IgD-negative memory B cell (primary cell): ENCODE measurements around the gene NT5DC3. TPM values are rescaled to one million over a fixed set of nuclear protein-coding genes. Genes with fewer than 3 reads are reported as not detected.

Source experiments
- H3K27ac Mint-ChIP-seq, 3 donors: one replicate each; pipeline ENCODE4 v1.8.0; 2020 to 2022; ENCODE audit warnings: mild to moderate bottlenecking in 3 of 3, mixed read lengths in 3 of 3, moderate library complexity in 1 of 3
- H3K27me3 Mint-ChIP-seq: one replicate; pipeline ENCODE4 v1.8.0; 2021; ENCODE audit warnings: mixed read lengths
- H3K36me3 Mint-ChIP-seq: one replicate; pipeline ENCODE4 v1.8.0; 2020; ENCODE audit warnings: mild to moderate bottlenecking, mixed read lengths
- H3K4me1 Mint-ChIP-seq, 3 donors: one replicate each; pipeline ENCODE4 v1.8.0; 2020 to 2022; ENCODE audit warnings: mixed read lengths in 3 of 3, mild to moderate bottlenecking in 1 of 3
- H3K4me3 Mint-ChIP-seq, 4 donors: one replicate each; pipeline ENCODE4 v1.8.0; 2020 to 2022; ENCODE audit warnings: mild to moderate bottlenecking in 4 of 4, mixed read lengths in 4 of 4, moderate library complexity in 3 of 4
- H3K9me3 Mint-ChIP-seq, 3 donors: one replicate each; pipeline ENCODE4 v1.8.0; 2020 to 2021; ENCODE audit warnings: mixed read lengths in 3 of 3, mild to moderate bottlenecking in 1 of 3
- polyA plus RNA-seq: library from polyadenylated mRNA; unstranded; fragments of 300-500 nt; fragmentation: Illumina TruSeq; gene quantifications from one replicate; pipeline ENCODE4 v1.2.3, GENCODE V29; 2021

Gene NT5DC3
- polyA plus RNA-seq, 1 donor from 2014 or later, result 1.2 TPM

- H3K4me3 Mint-ChIP-seq, result no peak overlapping the region
- H3K27me3 Mint-ChIP-seq, result no peaks in the 10 kb centered on the region
- no peaks in the 10 kb centered on the region for H3K9me3 Mint-ChIP-seq
- H3K27ac Mint-ChIP-seq, result peak overlapping the region in 1 of 3 donors; percentile 43
- H3K36me3 Mint-ChIP-seq, result peaks cover 22% of the 10 kb centered on the region
- H3K4me1 Mint-ChIP-seq, result no peaks in the 10 kb centered on the region
Observed at GRCh38 chr12:103779410-103780092, 61.5 kb downstream of the NT5DC3 start.

- no peak overlapping the region for H3K4me3 Mint-ChIP-seq
- no peaks in the 10 kb centered on the region for H3K9me3 Mint-ChIP-seq
- H3K27me3 Mint-ChIP-seq, result no peaks in the 10 kb centered on the region
- no peaks in the 10 kb centered on the region for H3K4me1 Mint-ChIP-seq
- H3K36me3 Mint-ChIP-seq, result peaks cover 20% of the 10 kb centered on the region
- H3K27ac Mint-ChIP-seq, result no peak overlapping the region
Observed at GRCh38 chr12:103778781-103779180, 62.3 kb downstream of the NT5DC3 start.

DNA sequence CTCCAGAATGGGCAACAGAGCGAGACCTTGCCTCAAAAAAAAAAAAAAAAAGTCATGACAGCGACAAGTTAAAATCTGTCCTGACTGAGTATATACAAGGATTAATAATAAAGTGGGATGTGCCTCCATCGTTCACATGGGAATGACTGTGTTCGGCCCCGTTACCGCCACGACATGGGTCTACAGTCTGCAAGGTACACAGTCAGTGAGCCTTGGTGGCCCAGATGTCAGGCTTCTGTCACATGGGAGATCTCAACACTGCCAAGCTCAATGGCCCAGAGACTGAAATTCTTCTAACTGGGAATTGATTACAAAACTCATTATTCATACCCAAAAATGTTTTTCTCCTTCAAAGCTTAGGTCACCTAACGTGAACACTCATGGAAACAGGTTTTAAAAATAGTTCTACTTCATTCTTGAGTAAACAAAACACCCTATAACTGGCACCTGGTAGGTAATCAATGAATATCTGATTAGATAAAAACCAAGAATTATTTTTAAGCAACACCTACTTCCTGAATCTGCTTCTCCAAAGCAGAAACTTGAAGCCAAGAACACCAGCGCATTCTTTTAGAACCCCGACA, 66.0 kb downstream of the NT5DC3 start:
- Mint-ChIP-seq H3K27ac (no peak overlapping the region), H3K4me3 (no peak overlapping the region), H3K36me3 (peaks cover 8% of the 10 kb centered on the region), H3K9me3 (no peaks in the 10 kb centered on the region), H3K4me1 (no peaks in the 10 kb centered on the region), H3K27me3 (no peaks in the 10 kb centered on the region)

DNA sequence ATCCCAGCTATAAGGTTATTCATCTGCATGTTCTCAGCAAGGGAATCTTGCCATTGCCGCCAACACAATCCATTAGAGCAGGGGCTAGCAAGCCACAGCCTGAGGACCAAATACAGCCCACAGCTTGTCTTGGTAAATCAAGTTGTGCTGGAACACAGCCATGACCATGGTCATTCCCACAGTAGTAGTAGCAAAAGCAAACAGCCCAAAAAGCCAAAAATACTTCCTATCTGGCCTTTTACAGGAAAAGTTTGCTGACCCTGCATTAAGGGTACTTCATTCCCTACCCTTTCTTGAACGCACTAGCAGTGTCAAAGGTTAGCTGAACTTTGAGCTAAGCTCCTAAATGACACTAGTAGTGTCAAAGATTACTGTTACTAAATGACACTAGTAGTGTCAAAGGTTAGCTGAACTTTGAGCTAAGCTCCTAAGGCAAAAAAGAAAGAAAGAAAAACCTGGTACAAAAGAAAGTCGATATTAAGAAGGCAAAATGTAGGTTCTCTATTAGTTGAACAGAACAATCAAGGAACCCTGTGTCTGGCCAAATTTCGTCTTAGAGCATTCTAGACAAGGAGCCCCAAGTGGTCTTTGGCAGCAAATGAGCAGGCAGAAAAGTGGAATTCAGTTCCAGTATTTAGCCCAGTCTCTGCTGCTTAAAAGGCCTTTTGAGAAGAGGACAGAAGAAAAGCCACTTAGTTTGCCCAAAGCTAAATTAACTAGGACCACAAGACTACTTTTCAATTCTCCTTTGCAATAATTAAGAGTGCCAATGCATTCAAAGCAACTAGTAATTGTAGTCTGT, 67.7 kb downstream of the NT5DC3 start:
- Mint-ChIP-seq H3K4me1 (no peaks in the 10 kb centered on the region), H3K27ac (no peak overlapping the region), H3K27me3 (no peaks in the 10 kb centered on the region), H3K36me3 (peaks cover 5% of the 10 kb centered on the region), H3K4me3 (no peak overlapping the region), H3K9me3 (no peaks in the 10 kb centered on the region)

DNA sequence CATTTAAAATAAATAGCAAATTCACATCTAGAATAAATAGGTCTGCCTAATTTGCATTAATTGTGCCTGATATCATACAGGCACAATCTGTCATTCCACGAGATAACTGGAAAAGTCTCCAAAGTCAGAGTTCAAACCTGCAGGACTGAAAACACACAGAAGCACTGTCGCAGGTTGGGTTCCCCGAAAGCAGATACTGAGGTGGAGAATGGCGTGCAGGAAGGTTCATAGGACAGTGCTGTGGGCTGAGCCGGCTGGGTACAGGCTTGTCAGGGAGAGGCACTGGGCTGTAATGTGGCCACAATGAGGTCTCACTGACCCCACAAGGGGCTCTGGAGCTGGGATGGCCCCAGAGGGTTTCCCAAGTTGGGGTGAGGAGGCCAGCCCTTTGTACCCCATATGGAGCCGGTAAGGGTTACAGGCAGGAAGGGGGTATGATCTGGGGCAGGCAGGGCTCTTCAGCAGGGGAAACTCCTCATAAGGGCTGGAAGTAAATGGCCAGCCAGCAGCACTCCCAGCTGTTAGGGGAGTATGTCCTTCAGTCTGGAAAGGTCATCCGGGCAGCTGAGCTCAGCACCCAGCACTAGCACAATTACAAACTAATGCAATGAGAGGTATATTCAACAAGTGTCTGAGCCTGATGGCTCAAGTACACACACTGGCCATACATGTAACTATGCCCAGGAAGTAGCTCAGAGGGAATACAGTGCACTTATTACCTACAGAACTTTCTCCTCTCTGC, 68.5 kb downstream of the NT5DC3 start:
- Mint-ChIP-seq H3K4me3 (no peak overlapping the region), H3K4me1 (no peaks in the 10 kb centered on the region), H3K36me3 (peaks cover 2% of the 10 kb centered on the region), H3K9me3 (no peaks in the 10 kb centered on the region), H3K27me3 (no peaks in the 10 kb centered on the region), H3K27ac (no peak overlapping the region)

- Mint-ChIP-seq H3K27ac (no peak overlapping the region), H3K4me1 (no peaks in the 10 kb centered on the region), H3K27me3 (no peaks in the 10 kb centered on the region), H3K36me3 (peaks cover 3% of the 10 kb centered on the region), H3K4me3 (no peak overlapping the region), H3K9me3 (no peaks in the 10 kb centered on the region)
Observed at GRCh38 chr12:103771466-103771865, 69.6 kb downstream of the NT5DC3 start.

- Mint-ChIP-seq H3K4me3 (no peak overlapping the region), H3K9me3 (no peaks in the 10 kb centered on the region), H3K36me3 (peaks cover 2% of the 10 kb centered on the region), H3K27ac (no peak overlapping the region), H3K27me3 (no peaks in the 10 kb centered on the region), H3K4me1 (no peaks in the 10 kb centered on the region)
Observed at GRCh38 chr12:103769240-103769945, 71.6 kb downstream of the NT5DC3 start.

- H3K27me3 Mint-ChIP-seq, result no peaks in the 10 kb centered on the region
- no peaks in the 10 kb centered on the region for H3K9me3 Mint-ChIP-seq
- peaks cover 2% of the 10 kb centered on the region for H3K36me3 Mint-ChIP-seq
- H3K4me3 Mint-ChIP-seq, result no peak overlapping the region
- no peak overlapping the region for H3K27ac Mint-ChIP-seq
- H3K4me1 Mint-ChIP-seq, result no peaks in the 10 kb centered on the region
Observed at GRCh38 chr12:103768467-103769123, 72.4 kb downstream of the NT5DC3 start.

DNA sequence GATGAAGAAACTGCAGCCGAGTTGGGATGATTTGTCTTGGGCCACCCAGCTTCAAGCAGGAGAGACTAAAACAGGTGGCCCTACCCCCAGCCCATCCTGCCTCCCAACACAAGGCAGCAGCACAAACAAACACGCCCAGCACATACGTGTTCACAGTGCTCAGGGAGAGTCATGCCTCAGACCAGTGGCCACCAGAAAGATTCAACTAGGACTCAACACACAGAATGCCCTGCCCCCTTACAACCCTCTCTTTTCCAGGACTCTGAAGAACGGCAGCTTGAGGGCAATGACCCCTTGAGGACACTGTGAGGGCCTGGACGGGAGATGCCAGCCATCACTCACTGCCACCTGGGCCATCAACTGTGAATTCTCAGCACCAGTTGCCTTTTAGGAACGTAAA, 75.0 kb downstream of the NT5DC3 start:
- Mint-ChIP-seq H3K27me3 (no peaks in the 10 kb centered on the region), H3K9me3 (no peaks in the 10 kb centered on the region), H3K4me1 (no peaks in the 10 kb centered on the region), H3K4me3 (no peak overlapping the region), H3K36me3 (peaks cover 2% of the 10 kb centered on the region), H3K27ac (no peak overlapping the region)

DNA sequence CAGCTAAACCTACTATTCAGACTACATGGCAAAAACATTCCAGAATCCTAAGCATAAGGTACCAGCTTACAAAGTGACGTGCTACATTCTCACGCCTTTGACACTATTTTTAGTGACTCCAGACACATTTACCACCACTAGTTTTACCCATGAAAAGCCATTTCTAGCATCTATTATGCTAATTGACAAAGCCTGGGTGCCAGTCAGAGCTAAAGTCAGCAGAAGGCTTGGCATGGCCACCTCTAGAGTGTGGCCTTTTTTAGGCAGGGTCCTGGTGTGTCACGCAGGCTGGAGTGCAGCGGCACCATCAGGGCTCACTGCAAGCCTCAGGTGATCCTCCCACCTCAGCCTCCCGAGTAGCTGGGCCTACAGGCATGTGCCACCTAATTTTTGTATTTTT, 75.7 kb downstream of the NT5DC3 start:
- Mint-ChIP-seq H3K9me3 (no peaks in the 10 kb centered on the region), H3K4me1 (no peaks in the 10 kb centered on the region), H3K27me3 (no peaks in the 10 kb centered on the region), H3K36me3 (peaks cover 2% of the 10 kb centered on the region), H3K27ac (no peak overlapping the region), H3K4me3 (no peak overlapping the region)

GRCh38 chr12:103762473-103762872, 78.6 kb downstream of the NT5DC3 start:
- Mint-ChIP-seq H3K27me3 (no peaks in the 10 kb centered on the region), H3K36me3 (peaks cover 2% of the 10 kb centered on the region), H3K4me1 (no peaks in the 10 kb centered on the region), H3K4me3 (no peak overlapping the region), H3K27ac (no peak overlapping the region), H3K9me3 (no peaks in the 10 kb centered on the region)

GRCh38 chr12:103758310-103759089, 82.5 kb downstream of the NT5DC3 start:
- Mint-ChIP-seq H3K4me3 (no peak overlapping the region), H3K27me3 (no peaks in the 10 kb centered on the region), H3K36me3 (no peaks in the 10 kb centered on the region), H3K9me3 (no peaks in the 10 kb centered on the region), H3K4me1 (no peaks in the 10 kb centered on the region), H3K27ac (no peak overlapping the region)

DNA sequence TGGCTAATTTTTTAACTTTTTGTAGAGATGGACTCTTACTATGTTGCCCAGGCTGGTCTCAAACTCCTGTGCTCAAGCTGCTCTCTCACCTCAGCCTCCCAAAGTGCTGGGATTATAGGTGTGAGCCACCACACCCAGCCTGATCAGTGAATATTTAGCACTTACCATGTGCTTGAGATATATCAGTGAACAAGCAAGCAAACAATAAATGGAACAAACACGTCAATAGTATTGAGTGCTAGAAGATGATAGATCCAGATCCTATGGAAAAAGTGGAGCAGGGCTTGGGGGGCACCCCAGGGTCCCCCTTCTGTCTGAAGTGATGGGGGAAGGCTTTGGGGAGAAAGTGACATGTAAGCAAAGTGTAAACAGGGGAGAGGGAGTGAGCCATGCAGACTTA, 83.8 kb downstream of the NT5DC3 start:
- Mint-ChIP-seq H3K27ac (peak overlapping the region in 1 of 3 donors; percentile 24), H3K9me3 (no peaks in the 10 kb centered on the region), H3K27me3 (no peaks in the 10 kb centered on the region), H3K4me1 (no peaks in the 10 kb centered on the region), H3K4me3 (no peak overlapping the region), H3K36me3 (no peaks in the 10 kb centered on the region)

DNA sequence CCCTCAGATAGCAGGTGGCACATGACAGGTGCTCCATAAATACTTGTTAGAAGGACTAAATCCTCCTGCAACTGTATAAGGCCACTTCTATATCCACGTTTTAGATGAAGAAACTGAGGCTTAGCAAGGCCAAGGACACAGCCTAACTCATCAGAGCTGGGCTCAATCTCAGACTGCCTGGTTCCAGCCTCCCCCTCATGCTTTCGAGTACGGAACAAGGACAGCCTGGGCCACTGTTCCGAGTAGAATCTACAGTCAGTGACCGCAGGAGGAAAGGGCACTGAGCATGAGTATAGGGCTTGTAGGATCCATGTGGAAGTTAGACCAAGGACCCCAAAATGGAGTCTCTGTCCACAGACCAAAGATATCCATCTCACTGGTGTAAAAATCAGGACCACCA, 84.6 kb downstream of the NT5DC3 start:
- Mint-ChIP-seq H3K4me3 (no peak overlapping the region), H3K4me1 (no peaks in the 10 kb centered on the region), H3K36me3 (no peaks in the 10 kb centered on the region), H3K27me3 (no peaks in the 10 kb centered on the region), H3K27ac (no peak overlapping the region), H3K9me3 (no peaks in the 10 kb centered on the region)
